HUES6 (cell line): ENCODE results near the gene PRICKLE3.
A peak's percentile ranks its signal among the peaks of the same experiment; 100 is the strongest.

Experiments
- H3K27ac ChIP-seq: 2 replicates; pipeline ENCODE4 v1.7.0; 2013; ENCODE audit warnings: low read depth, mild to moderate bottlenecking, low read length, inconsistent platforms
- H3K27me3 ChIP-seq: 2 replicates; pipeline ENCODE4 v1.6.1; 2013; ENCODE audit warnings: low read length; ENCODE audit not compliant: control insufficient read depth, insufficient read depth
- H3K36me3 ChIP-seq: 2 replicates; pipeline ENCODE4 v1.6.1; 2013; ENCODE audit warnings: low read length; ENCODE audit not compliant: control insufficient read depth, insufficient read depth
- H3K4me1 ChIP-seq: 2 replicates; pipeline ENCODE4 v1.6.1; 2013; ENCODE audit warnings: low read length; ENCODE audit not compliant: control insufficient read depth, insufficient read depth
- H3K4me3 ChIP-seq: 2 replicates; pipeline ENCODE4 v1.5.1; 2013; ENCODE audit warnings: low read depth, low read length
- H3K9ac ChIP-seq: one replicate; pipeline ENCODE4 v1.6.1; 2013; ENCODE audit warnings: mild to moderate bottlenecking, low read length
- H3K9me3 ChIP-seq: 2 replicates; pipeline ENCODE4 v1.6.1; 2013; ENCODE audit warnings: low read depth, low read length; ENCODE audit not compliant: control insufficient read depth, insufficient read depth

PRICKLE3 gene

GRCh38 chrX:49208399-49208798, 22.2 kb upstream of the PRICKLE3 start:
- H3K9me3 ChIP-seq = peaks cover 20% of the 10 kb centered on the region; the same call in 1 of the 2 replicates
- no peaks in the 10 kb centered on the region for H3K36me3 ChIP-seq
- H3K4me3 ChIP-seq = no peak overlapping the region
- peaks cover 4% of the 10 kb centered on the region; the same call in 1 of the 2 replicates for H3K4me1 ChIP-seq
- H3K9ac ChIP-seq = no peak overlapping the region
- H3K27ac ChIP-seq = no peak overlapping the region
- H3K27me3 ChIP-seq = no peaks in the 10 kb centered on the region; the same call in 1 of the 2 replicates

GRCh38 chrX:49206543-49206942, 20.4 kb upstream of the PRICKLE3 start:
- no peaks in the 10 kb centered on the region; the same call in 1 of the 2 replicates for H3K27me3 ChIP-seq
- no peak overlapping the region for H3K4me3 ChIP-seq
- H3K9me3 ChIP-seq = peaks cover 13% of the 10 kb centered on the region; the same call in 1 of the 2 replicates
- no peak overlapping the region for H3K27ac ChIP-seq
- no peaks in the 10 kb centered on the region for H3K36me3 ChIP-seq
- no peak overlapping the region for H3K9ac ChIP-seq
- H3K4me1 ChIP-seq = peaks cover 4% of the 10 kb centered on the region; the same call in 1 of the 2 replicates

GRCh38 chrX:49205443-49205842, 19.3 kb upstream of the PRICKLE3 start:
- no peaks in the 10 kb centered on the region; the same call in 1 of the 2 replicates for H3K27me3 ChIP-seq
- H3K9ac ChIP-seq = no peak overlapping the region
- no peaks in the 10 kb centered on the region for H3K36me3 ChIP-seq

GRCh38 chrX:49204709-49205108, 18.5 kb upstream of the PRICKLE3 start:
- Histone ChIP-seq H3K36me3 (no peaks in the 10 kb centered on the region), H3K9ac (no peak overlapping the region), H3K9me3 (peaks cover 5% of the 10 kb centered on the region; the same call in 1 of the 2 replicates), H3K4me3 (no peak overlapping the region), H3K4me1 (peaks cover 6% of the 10 kb centered on the region), H3K27me3 (no peaks in the 10 kb centered on the region; the same call in 1 of the 2 replicates), H3K27ac (no peak overlapping the region)

More at GRCh38 chrX:49205443-49205842, 19.3 kb upstream of the PRICKLE3 start:
- no peak overlapping the region for H3K27ac ChIP-seq
- peaks cover 7% of the 10 kb centered on the region for H3K4me1 ChIP-seq
- H3K4me3 ChIP-seq = no peak overlapping the region
- H3K9me3 ChIP-seq = peaks cover 5% of the 10 kb centered on the region; the same call in 1 of the 2 replicates

- no peak overlapping the region for H3K4me3 ChIP-seq
- no peaks in the 10 kb centered on the region for H3K36me3 ChIP-seq
- no peak overlapping the region for H3K27ac ChIP-seq
- peaks cover 6% of the 10 kb centered on the region for H3K4me1 ChIP-seq
- H3K9me3 ChIP-seq = peaks cover 6% of the 10 kb centered on the region; the same call in 1 of the 2 replicates
- peaks cover 7% of the 10 kb centered on the region for H3K27me3 ChIP-seq
- no peak overlapping the region for H3K9ac ChIP-seq
These were observed 17.8 kb upstream of the PRICKLE3 start for GRCh38 chrX:49204017-49204416.

GRCh38 chrX:49203536-49203935, 17.4 kb upstream of the PRICKLE3 start:
- Histone ChIP-seq H3K27ac (no peak overlapping the region), H3K4me1 (peaks cover 9% of the 10 kb centered on the region), H3K4me3 (no peak overlapping the region), H3K27me3 (peaks cover 11% of the 10 kb centered on the region), H3K9ac (no peak overlapping the region), H3K36me3 (no peaks in the 10 kb centered on the region), H3K9me3 (peaks cover 11% of the 10 kb centered on the region; the same call in 1 of the 2 replicates)

- Histone ChIP-seq H3K9ac (no peak overlapping the region), H3K27me3 (peaks cover 25% of the 10 kb centered on the region), H3K4me3 (no peak overlapping the region), H3K27ac (no peak overlapping the region), H3K9me3 (peaks cover 15% of the 10 kb centered on the region; the same call in 1 of the 2 replicates), H3K36me3 (no peaks in the 10 kb centered on the region), H3K4me1 (peaks cover 9% of the 10 kb centered on the region)
These were observed 15.8 kb upstream of the PRICKLE3 start for GRCh38 chrX:49202022-49202421.

- H3K9me3 ChIP-seq = peaks cover 13% of the 10 kb centered on the region; the same call in 1 of the 2 replicates
- H3K36me3 ChIP-seq = no peaks in the 10 kb centered on the region
- peak within 1 kb of the TSS; percentile 57 for H3K4me3 ChIP-seq
- H3K27me3 ChIP-seq = peaks cover 25% of the 10 kb centered on the region
- no peak within 1 kb of the TSS for H3K27ac ChIP-seq
- H3K9ac ChIP-seq = no peak within 1 kb of the TSS
- H3K4me1 ChIP-seq = peaks cover 9% of the 10 kb centered on the region
These were observed 14.0 kb upstream of the PRICKLE3 start, which contains the start of gene SYP for GRCh38 chrX:49199906-49200771. Gene SYP (minus strand): TSS chrX:49200193. CDS start chrX:49200186, 7 bp downstream.

- Histone ChIP-seq H3K9ac (no peak overlapping the region), H3K4me3 (peak overlapping the region; percentile 57)
These were observed 13.1 kb upstream of the PRICKLE3 start for GRCh38 chrX:49199315-49199595.

GRCh38 chrX:49198540-49199314, 12.6 kb upstream of the PRICKLE3 start:
- Histone ChIP-seq H3K9me3 (peaks cover 13% of the 10 kb centered on the region; the same call in 1 of the 2 replicates), H3K4me1 (peaks cover 9% of the 10 kb centered on the region), H3K27me3 (peaks cover 25% of the 10 kb centered on the region), H3K9ac (no peak overlapping the region), H3K4me3 (peak overlapping the region; percentile 57), H3K27ac (no peak overlapping the region), H3K36me3 (no peaks in the 10 kb centered on the region)

More at GRCh38 chrX:49199315-49199595, 13.1 kb upstream of the PRICKLE3 start:
- H3K36me3 ChIP-seq = no peaks in the 10 kb centered on the region
- H3K27ac ChIP-seq = no peak overlapping the region
- H3K9me3 ChIP-seq = peaks cover 13% of the 10 kb centered on the region; the same call in 1 of the 2 replicates
- peaks cover 9% of the 10 kb centered on the region for H3K4me1 ChIP-seq
- peaks cover 25% of the 10 kb centered on the region for H3K27me3 ChIP-seq
